Erythroblast (primary cell): ENCODE measurements around the gene SSR3.

ENCODE experiments used
- GATA1 ChIP-seq: IDR thresholded peaks from 2 replicates; pipeline ENCODE4 v1.6.1; 2011; ENCODE audit warnings: low read depth, mild to moderate bottlenecking, control low read depth, low read length, moderate library complexity
- POLR2A ChIP-seq: IDR thresholded peaks from 2 replicates; pipeline ENCODE4 v1.6.1; 2011; ENCODE audit warnings: mild to moderate bottlenecking, low read length

DNA sequence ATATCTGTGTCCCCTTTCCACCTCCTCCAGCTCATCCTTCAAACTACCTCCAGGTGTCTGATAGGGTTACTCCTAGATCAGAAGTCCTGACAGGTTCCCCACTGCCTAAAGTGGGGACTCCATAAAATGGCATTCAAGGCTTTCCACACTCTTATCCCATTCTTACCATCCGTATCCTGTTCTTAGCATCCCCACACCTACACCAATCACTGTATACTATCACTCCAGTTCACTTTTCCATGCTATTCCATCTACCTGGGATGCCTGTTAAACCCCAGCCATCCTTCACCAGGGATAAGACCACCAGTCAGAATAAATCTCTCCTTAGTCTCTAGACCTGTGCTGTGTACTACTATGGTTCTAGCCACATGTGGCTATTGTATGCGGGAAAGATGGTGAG lies 19.1 kb downstream of the SSR3 start:
- no peak for TF ChIP-seq POLR2A
- no peak for TF ChIP-seq GATA1
